B cell (primary cell): ENCODE results near the gene OR51B2. TPM values are rescaled to one million over a fixed set of nuclear protein-coding genes. Genes with fewer than 3 reads are reported as not detected.

ENCODE experiments used
- ATAC-seq: fragments of 200-7000 bp; cut with Tn5 transposase; one replicate; pipeline ENCODE4 v1.10.0; 2021; ENCODE audit warnings: low read depth, mild to moderate bottlenecking, moderate number of reproducible peaks, moderate library complexity
- CTCF ChIA-PET: fragments of 350-600 bp; sonication (Branson Sonifier 250); formaldehyde crosslinking; loops from one replicate; lab custom pipeline; 2021; ENCODE audit warnings: antibody characterized with exemption, inconsistent platforms; lab: Charles Lee
- POLR2A ChIA-PET: fragments of 350-600 bp; sonication (Branson Sonifier 250); formaldehyde crosslinking; loops from one replicate; lab custom pipeline; 2021; ENCODE audit warnings: antibody characterized with exemption; lab: Charles Lee
- DNase-seq: peaks from one replicate; pipeline ENCODE4 v3.0.0; 2013
- H2AFZ ChIP-seq: 2 replicates; pipeline ENCODE4 v1.6.1; 2012; ENCODE audit warnings: mild to moderate bottlenecking, low read depth, low read length; ENCODE audit not compliant: insufficient read depth, poor library complexity, severe bottlenecking
- H3K27ac ChIP-seq, 2 donors: 1 replicate in 1 of 2; 2 replicates in 1 of 2; pipeline ENCODE4 v1.5.1; 2012 to 2013; ENCODE audit warnings: low read length in 2 of 2, mild to moderate bottlenecking in 2 of 2, moderate library complexity in 1 of 2
- H3K27me3 ChIP-seq, 4 experiments: fragments of 200-600 bp in 1 of 4; sonication (generic) in 1 of 4; replicated peaks in 1 of 4; 1 replicate in 2 of 4; 2 replicates in 2 of 4; pipeline versions ENCODE4 v1.6.1 to v1.7.0; 2013 to 2016; ENCODE audit warnings: low read length in 3 of 4, mild to moderate bottlenecking in 2 of 4, mixed read lengths in 1 of 4, moderate library complexity in 1 of 4; ENCODE audit not compliant: insufficient read depth in 4 of 4, control insufficient read depth in 3 of 4; ENCODE audit errors: control extremely low read depth in 1 of 4
- H3K36me3 ChIP-seq, 2 experiments: replicated peaks in 1 of 2; 1 replicate in 1 of 2; 2 replicates in 1 of 2; pipeline versions ENCODE4 v1.6.1 to v1.7.1; 2013; ENCODE audit warnings: low read length in 1 of 2; ENCODE audit not compliant: insufficient read depth in 2 of 2, control insufficient read depth in 1 of 2; ENCODE audit errors: control extremely low read depth in 1 of 2, extremely low read depth in 1 of 2
- H3K4me1 ChIP-seq, 2 donors: fragments of 200-600 bp in 1 of 2; sonication (generic) in 1 of 2; 1 replicate in 1 of 2; 2 replicates in 1 of 2; pipeline versions ENCODE4 v1.5.1 to v1.6.1; 2013 to 2017; ENCODE audit warnings: low read length in 2 of 2; ENCODE audit not compliant: control insufficient read depth in 2 of 2, insufficient read depth in 2 of 2
- H3K4me2 ChIP-seq: replicated peaks from 2 replicates; pipeline ENCODE3; 2012; ENCODE audit warnings: mild to moderate bottlenecking, low read depth, low read length; ENCODE audit not compliant: poor library complexity, severe bottlenecking
- H3K4me3 ChIP-seq, 5 experiments: fragments of 200-600 bp in 1 of 5; sonication (generic) in 1 of 5; 1 replicate in 3 of 5; 2 replicates in 2 of 5; pipeline versions ENCODE4 v1.5.1 to v1.7.0; 2011 to 2016; ENCODE audit warnings: low read length in 4 of 5, mild to moderate bottlenecking in 4 of 5, low read depth in 2 of 5, control low read depth in 1 of 5, moderate library complexity in 1 of 5; ENCODE audit not compliant: insufficient read depth in 1 of 5; ENCODE audit errors: control extremely low read depth in 1 of 5, extremely low read depth in 1 of 5
- H3K79me2 ChIP-seq: fragments of 200-600 bp; sonication (generic); one replicate; pipeline ENCODE4 v1.6.0; 2016; ENCODE audit warnings: low read length; ENCODE audit not compliant: control insufficient read depth, insufficient read depth
- H3K9ac ChIP-seq: fragments of 200-600 bp; sonication (generic); 2 replicates; pipeline ENCODE4 v1.6.1; 2017; ENCODE audit warnings: mild to moderate bottlenecking, low read length, moderate library complexity
- H3K9me3 ChIP-seq, 3 donors: one replicate each; pipeline versions ENCODE4 v1.6.1 to v1.7.1; 2013; ENCODE audit warnings: low read length in 2 of 3; ENCODE audit not compliant: control insufficient read depth in 2 of 3, insufficient read depth in 1 of 3; ENCODE audit errors: control extremely low read depth in 1 of 3
- H4K20me1 ChIP-seq: 2 replicates; pipeline ENCODE4 v1.6.0; 2012; ENCODE audit warnings: mild to moderate bottlenecking, low read length; ENCODE audit not compliant: insufficient read depth, control insufficient read depth, poor library complexity, severe bottlenecking
- H3K27ac Mint-ChIP-seq: one replicate; pipeline ENCODE4 v1.8.0; 2021; ENCODE audit warnings: mixed read lengths
- H3K27me3 Mint-ChIP-seq: one replicate; pipeline ENCODE4 v1.8.0; 2021; ENCODE audit warnings: mixed read lengths
- H3K4me1 Mint-ChIP-seq: one replicate; pipeline ENCODE4 v1.8.0; 2021; ENCODE audit warnings: mixed read lengths
- H3K4me3 Mint-ChIP-seq: one replicate; pipeline ENCODE4 v1.8.0; 2021; ENCODE audit warnings: mixed read lengths
- H3K9me3 Mint-ChIP-seq: one replicate; pipeline ENCODE4 v1.8.0; 2022; ENCODE audit warnings: mixed read lengths; ENCODE audit not compliant: insufficient read depth
- CTCF ChIP-seq: fragments of 200-600 bp; IDR thresholded peaks from one replicate; pipeline ENCODE4 v1.8.0; 2022; ENCODE audit warnings: antibody characterized with exemption, mild to moderate bottlenecking
- EZH2 ChIP-seq: IDR thresholded peaks from 2 replicates; pipeline ENCODE4 v1.6.1; 2012; ENCODE audit warnings: borderline replicate concordance, low read depth, mild to moderate bottlenecking, moderate library complexity, low read length; ENCODE audit not compliant: insufficient read depth, poor library complexity, severe bottlenecking
- WGBS: methylation state at CpG from one replicate; pipeline ENCODE4 v1.1.5; 2013; ENCODE audit warnings: missing lambda C conversion rate; ENCODE audit not compliant: insufficient coverage; 5-methylcytosine and 5-hydroxymethylcytosine counted together
- intact Hi-C: fragments of 100-400 bp; cut with micrococcal nuclease; formaldehyde crosslinking; loops from one replicate; pipeline ENCODE4 v1.10.0; 2022
- polyA plus RNA-seq: library from polyadenylated mRNA; depleted of rRNA; stranded (reverse); fragments of >200 nt; gene quantifications from 2 replicates; pipeline ENCODE4 v1.2.3, GENCODE V29; 2012
- total RNA-seq, 2 donors: library from RNA; stranded (reverse); fragments of 120-200 nt in 1 of 2; gene quantifications; 1 replicate in 1 of 2; 2 replicates in 1 of 2; pipeline versions ENCODE4 v1.2.3 to v1.2.4, GENCODE V29; 2013 to 2022

The OR51B2 gene
- total and polyA plus RNA-seq, 2 donors (not counting 1 experiment from before 2014, with no cell fraction given): not detected

GRCh38 chr11:5286901-5287300, 37.2 kb downstream of the OR51B2 start:
- Mint-ChIP-seq H3K4me1 (no peaks in the 10 kb centered on the region), H3K9me3 (no peaks in the 10 kb centered on the region), H3K27ac (no peak overlapping the region), H3K27me3 (peaks cover 3% of the 10 kb centered on the region), H3K4me3 (no peak overlapping the region)
- Histone ChIP-seq H4K20me1 (no peaks in the 10 kb centered on the region), H3K79me2 (no peaks in the 10 kb centered on the region), H3K9me3 (no peaks in the 10 kb centered on the region), H3K4me3 (no peak overlapping the region), H3K27me3 (no peaks in the 10 kb centered on the region), H3K9ac (no peak overlapping the region), H3K36me3 (no peaks in the 10 kb centered on the region), H3K4me1 (no peaks in the 10 kb centered on the region), H3K4me2 (no peak overlapping the region), H2AFZ (no peak overlapping the region), H3K27ac (no peak overlapping the region)
- WGBS: no CpG with 5 or more reads among the region's 3 CpGs
- POLR2A ChIA-PET: no interaction called here
- intact Hi-C loops: no loop called here
- no peak for DNase-seq
- CTCF ChIA-PET: no interaction called here
- no peak for ATAC-seq
- no peak for TF ChIP-seq CTCF
- TF ChIP-seq EZH2: no peak

GRCh38 chr11:5286351-5286750, 37.7 kb downstream of the OR51B2 start:
- Histone ChIP-seq H3K4me1 (no peaks in the 10 kb centered on the region), H3K27ac (no peak overlapping the region), H3K9me3 (no peaks in the 10 kb centered on the region), H3K36me3 (no peaks in the 10 kb centered on the region), H3K27me3 (no peaks in the 10 kb centered on the region), H4K20me1 (no peaks in the 10 kb centered on the region), H3K4me3 (no peak overlapping the region), H3K4me2 (no peak overlapping the region), H2AFZ (no peak overlapping the region), H3K79me2 (no peaks in the 10 kb centered on the region), H3K9ac (no peak overlapping the region)
- ChIA-PET CTCF (no interaction called here), POLR2A (no interaction called here)
- Mint-ChIP-seq H3K4me1 (no peaks in the 10 kb centered on the region), H3K9me3 (no peaks in the 10 kb centered on the region), H3K4me3 (no peak overlapping the region), H3K27me3 (peaks cover 3% of the 10 kb centered on the region), H3K27ac (no peak overlapping the region)
- intact Hi-C loops: no loop called here
- DNase-seq (no peak), ATAC-seq (no peak)
- TF ChIP-seq CTCF (no peak), EZH2 (no peak)
- WGBS: no CpG with 5 or more reads among the region's 1 CpG
